Activated CD4-positive, CD25-positive, alpha-beta regulatory T cell treated with anti-CD3 and anti-CD28 coated beads, Interleukin-2, amount 50 U/mL, for 24 hours (primary cell): ENCODE measurements around the gene NELFB.

Experiments used
- ATAC-seq, 2 donors: fragments of 150-1000 bp; cut with Tn5 transposase; one replicate each; pipeline ENCODE4 v1.10.0; 2021; ENCODE audit warnings: mild to moderate bottlenecking in 1 of 2, moderate library complexity in 1 of 2

NELFB gene

GRCh38 chr9:137281345-137282116, 26.4 kb downstream of the NELFB start:
- no peak for ATAC-seq

- ATAC-seq, result peak; percentile 41 to 62
Observed at GRCh38 chr9:137286975-137287383, 31.9 kb downstream of the NELFB start.

GRCh38 chr9:137293094-137293481, 38.0 kb downstream of the NELFB start:
- ATAC-seq, result no peak

- no peak for ATAC-seq
Observed at GRCh38 chr9:137293482-137294090, 38.5 kb downstream of the NELFB start.

- peak; percentile 54 to 66 for ATAC-seq
Observed at GRCh38 chr9:137294091-137294680, 39.1 kb downstream of the NELFB start.

- ATAC-seq, result peak; percentile 33
Observed at GRCh38 chr9:137294681-137295237, 39.6 kb downstream of the NELFB start.

- ATAC-seq, result peak; percentile 83 to 87
Observed at GRCh38 chr9:137295238-137295811, 40.2 kb downstream of the NELFB start.

- ATAC-seq, result peak in 1 of 2 donors; percentile 3
Observed at GRCh38 chr9:137295849-137296669, 40.9 kb downstream of the NELFB start.

- no peak for ATAC-seq
Observed at GRCh38 chr9:137296670-137297664, 41.8 kb downstream of the NELFB start.

- no peak for ATAC-seq
Observed at GRCh38 chr9:137297966-137298365, 42.8 kb downstream of the NELFB start.

- no peak for ATAC-seq
Observed at GRCh38 chr9:137298401-137299202, 43.5 kb downstream of the NELFB start.

- ATAC-seq, result no peak
Observed at GRCh38 chr9:137299203-137299565, 44.1 kb downstream of the NELFB start.

GRCh38 chr9:137299938-137300337, 44.8 kb downstream of the NELFB start:
- no peak for ATAC-seq

GRCh38 chr9:137300567-137301080, 45.5 kb downstream of the NELFB start:
- no peak for ATAC-seq

- peak; percentile 4 to 14 for ATAC-seq
Observed at GRCh38 chr9:137301081-137301947, 46.2 kb downstream of the NELFB start.

GRCh38 chr9:137302118-137302448, 47.0 kb downstream of the NELFB start, which contains the start of gene NRARP:
Gene NRARP, minus strand, starts transcription at chr9:137302271. Its CDS starts 343 bp downstream, at chr9:137301928.
- peak; percentile 80 to 84 for ATAC-seq

GRCh38 chr9:137302449-137303150, 47.5 kb downstream of the NELFB start:
- ATAC-seq, result peak; percentile 52 to 56
